Measurements from ENCODE around the gene PCSK6.

Gene PCSK6

GRCh38 chr15:101444807-101445508 lies 44.5 kb downstream of the PCSK6 start:
- Mint-ChIP-seq H3K36me3 (no peaks in the 10 kb centered on the region), H3K4me3 (no peak overlapping the region), H3K27ac (no peak overlapping the region), H3K4me1 (no peaks in the 10 kb centered on the region), H3K9me3 (no peaks in the 10 kb centered on the region)
- ATAC-seq (no peak), DNase-seq (ENCODE audit: low spot score in 2 of 2) (no peak)

- ATAC-seq (no peak), DNase-seq (ENCODE audit: low spot score in 2 of 2) (no peak)
- H3K4me3 Mint-ChIP-seq: no peak overlapping the region
- H3K27ac Mint-ChIP-seq: no peak overlapping the region
- no peaks in the 10 kb centered on the region for H3K4me1 Mint-ChIP-seq
- no peaks in the 10 kb centered on the region for H3K9me3 Mint-ChIP-seq
- no peaks in the 10 kb centered on the region for H3K36me3 Mint-ChIP-seq
Observed at GRCh38 chr15:101444015-101444414, 45.5 kb downstream of the PCSK6 start.

- H3K4me3 Mint-ChIP-seq: no peak overlapping the region
- no peaks in the 10 kb centered on the region for H3K9me3 Mint-ChIP-seq
- H3K27ac Mint-ChIP-seq: no peak overlapping the region
- no peaks in the 10 kb centered on the region for H3K4me1 Mint-ChIP-seq
- ATAC-seq (no peak), DNase-seq (ENCODE audit: low spot score in 2 of 2) (no peak)
- H3K36me3 Mint-ChIP-seq: no peaks in the 10 kb centered on the region
Observed at GRCh38 chr15:101442272-101442671, 47.2 kb downstream of the PCSK6 start.

GRCh38 chr15:101441696-101442095 lies 47.8 kb downstream of the PCSK6 start:
- H3K36me3 Mint-ChIP-seq: no peaks in the 10 kb centered on the region
- H3K27ac Mint-ChIP-seq: no peak overlapping the region
- H3K4me1 Mint-ChIP-seq: no peaks in the 10 kb centered on the region
- DNase-seq (ENCODE audit: low spot score in 2 of 2): no peak
- H3K9me3 Mint-ChIP-seq: no peaks in the 10 kb centered on the region
- ATAC-seq: no peak
- H3K4me3 Mint-ChIP-seq: no peak overlapping the region

- Mint-ChIP-seq H3K27ac (no peak overlapping the region), H3K4me1 (no peaks in the 10 kb centered on the region), H3K4me3 (no peak overlapping the region), H3K36me3 (no peaks in the 10 kb centered on the region), H3K9me3 (no peaks in the 10 kb centered on the region)
- ATAC-seq (no peak), DNase-seq (ENCODE audit: low spot score in 2 of 2) (no peak)
Observed at GRCh38 chr15:101440846-101441590, 48.5 kb downstream of the PCSK6 start.

- no peak overlapping the region for H3K27ac Mint-ChIP-seq
- no peaks in the 10 kb centered on the region for H3K36me3 Mint-ChIP-seq
- no peaks in the 10 kb centered on the region for H3K4me1 Mint-ChIP-seq
- DNase-seq (ENCODE audit: low spot score in 2 of 2) (no peak), ATAC-seq (no peak)
- H3K9me3 Mint-ChIP-seq: no peaks in the 10 kb centered on the region
- H3K4me3 Mint-ChIP-seq: no peak overlapping the region
Observed at GRCh38 chr15:101439920-101440319, 49.6 kb downstream of the PCSK6 start.

- no peaks in the 10 kb centered on the region for H3K4me1 Mint-ChIP-seq
- no peak for DNase-seq (ENCODE audit: low spot score in 2 of 2)
- no peak overlapping the region for H3K4me3 Mint-ChIP-seq
- H3K9me3 Mint-ChIP-seq: no peaks in the 10 kb centered on the region
- H3K36me3 Mint-ChIP-seq: no peaks in the 10 kb centered on the region
- no peak for ATAC-seq
- H3K27ac Mint-ChIP-seq: no peak overlapping the region
Observed at GRCh38 chr15:101439285-101439919, 50.1 kb downstream of the PCSK6 start.

- no peak overlapping the region for H3K27ac Mint-ChIP-seq
- no peaks in the 10 kb centered on the region for H3K9me3 Mint-ChIP-seq
Observed at GRCh38 chr15:101438482-101439284, 50.8 kb downstream of the PCSK6 start.

GRCh38 chr15:101437618-101438481 lies 51.7 kb downstream of the PCSK6 start:
- H3K27ac Mint-ChIP-seq: no peak overlapping the region
- ATAC-seq (no peak), DNase-seq (ENCODE audit: low spot score in 2 of 2) (no peak)
- no peaks in the 10 kb centered on the region for H3K4me1 Mint-ChIP-seq
- H3K9me3 Mint-ChIP-seq: no peaks in the 10 kb centered on the region
- H3K36me3 Mint-ChIP-seq: no peaks in the 10 kb centered on the region
- no peak overlapping the region for H3K4me3 Mint-ChIP-seq

More at GRCh38 chr15:101438482-101439284, 50.8 kb downstream of the PCSK6 start:
- DNase-seq (ENCODE audit: low spot score in 2 of 2) (no peak), ATAC-seq (peak; percentile 6)
- H3K36me3 Mint-ChIP-seq: no peaks in the 10 kb centered on the region
- H3K4me3 Mint-ChIP-seq: no peak overlapping the region
- H3K4me1 Mint-ChIP-seq: no peaks in the 10 kb centered on the region

- DNase-seq (ENCODE audit: low spot score in 2 of 2) (no peak), ATAC-seq (no peak)
- H3K4me3 Mint-ChIP-seq: no peak overlapping the region
- no peaks in the 10 kb centered on the region for H3K36me3 Mint-ChIP-seq
- no peaks in the 10 kb centered on the region for H3K9me3 Mint-ChIP-seq
- no peak overlapping the region for H3K27ac Mint-ChIP-seq
- H3K4me1 Mint-ChIP-seq: no peaks in the 10 kb centered on the region
Observed at GRCh38 chr15:101437209-101437608, 52.3 kb downstream of the PCSK6 start.

- no peak overlapping the region for H3K4me3 Mint-ChIP-seq
- no peak overlapping the region for H3K27ac Mint-ChIP-seq
- no peaks in the 10 kb centered on the region for H3K9me3 Mint-ChIP-seq
- H3K4me1 Mint-ChIP-seq: no peaks in the 10 kb centered on the region
- no peak for DNase-seq (ENCODE audit: low spot score in 2 of 2)
- H3K36me3 Mint-ChIP-seq: no peaks in the 10 kb centered on the region
- ATAC-seq: no peak
Observed at GRCh38 chr15:101436526-101436925, 53.0 kb downstream of the PCSK6 start.

GRCh38 chr15:101435761-101436160 lies 53.7 kb downstream of the PCSK6 start:
- H3K27ac Mint-ChIP-seq: no peak overlapping the region
- H3K36me3 Mint-ChIP-seq: no peaks in the 10 kb centered on the region
- no peaks in the 10 kb centered on the region for H3K4me1 Mint-ChIP-seq
- no peaks in the 10 kb centered on the region for H3K9me3 Mint-ChIP-seq
- no peak overlapping the region for H3K4me3 Mint-ChIP-seq
- ATAC-seq (no peak), DNase-seq (ENCODE audit: low spot score in 2 of 2) (no peak)

- Mint-ChIP-seq H3K9me3 (no peaks in the 10 kb centered on the region), H3K27ac (no peak overlapping the region), H3K4me1 (no peaks in the 10 kb centered on the region), H3K36me3 (no peaks in the 10 kb centered on the region), H3K4me3 (no peak overlapping the region)
- no peak for ATAC-seq
- DNase-seq (ENCODE audit: low spot score in 2 of 2): no peak
Observed at GRCh38 chr15:101434032-101434920, 55.2 kb downstream of the PCSK6 start.

GRCh38 chr15:101433396-101433795 lies 56.1 kb downstream of the PCSK6 start:
- H3K4me3 Mint-ChIP-seq: no peak overlapping the region
- ATAC-seq (no peak), DNase-seq (ENCODE audit: low spot score in 2 of 2) (no peak)
- H3K36me3 Mint-ChIP-seq: no peaks in the 10 kb centered on the region
- no peaks in the 10 kb centered on the region for H3K4me1 Mint-ChIP-seq
- H3K27ac Mint-ChIP-seq: no peak overlapping the region
- H3K9me3 Mint-ChIP-seq: no peaks in the 10 kb centered on the region

Data from stimulated activated effector memory CD8-positive, alpha-beta T cell treated with anti-CD3 and anti-CD28 coated beads, Interleukin-12 subunit alpha, Interleukin-12 subunit beta, amount 100 ng/mL, for 72 hours (primary cell).